Activated CD8-positive, alpha-beta memory T cell treated with anti-CD3 and anti-CD28 coated beads, Interleukin-2, amount 50 U/mL, for 1 hour (primary cell): ENCODE results near the gene SLC25A31.

ENCODE experiments used
- DNase-seq: peaks from one replicate; pipeline ENCODE4 v3.0.0-alpha.2; 2020; ENCODE audit errors: extremely low read depth

SLC25A31 gene

DNA sequence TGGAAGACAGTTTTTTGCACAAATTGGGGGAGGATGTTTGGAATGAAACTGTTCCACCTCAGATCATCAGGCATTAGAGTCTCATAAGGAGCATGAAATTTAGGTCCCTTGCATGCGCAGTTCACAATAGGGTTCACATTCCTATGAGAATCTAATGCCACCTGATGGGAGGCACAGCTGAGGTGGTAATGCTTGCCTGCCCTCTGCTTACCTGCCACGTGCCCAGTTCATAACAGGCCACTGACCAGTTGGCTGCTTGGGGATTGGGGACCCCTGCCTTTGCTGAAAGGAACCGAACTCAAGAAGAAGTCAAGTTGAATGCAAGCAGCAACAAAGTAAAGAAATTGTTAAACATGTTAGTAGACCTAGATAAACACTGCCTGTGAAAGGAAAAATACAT is 47.3 kb downstream of the SLC25A31 start:
- DNase-seq: no peak

DNA sequence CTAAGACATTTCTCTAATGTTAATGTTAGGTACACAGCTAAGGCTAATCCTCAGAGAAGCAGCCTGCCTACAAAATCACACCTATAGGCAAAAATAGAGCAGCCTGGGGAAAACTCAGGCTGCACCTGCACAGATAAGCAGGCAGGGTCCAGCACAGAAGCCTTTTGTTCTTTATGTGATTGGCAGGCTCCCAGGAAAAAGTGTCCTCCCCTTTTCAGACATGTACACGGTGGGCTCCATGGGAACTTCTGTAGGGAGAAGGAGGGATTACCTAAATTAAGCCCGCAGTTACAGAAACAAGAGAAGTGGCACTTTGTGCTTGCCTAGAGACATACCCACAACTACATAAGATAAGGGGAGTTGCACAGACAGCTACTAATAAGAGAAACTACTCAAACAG is 47.9 kb downstream of the SLC25A31 start:
- DNase-seq: no peak

DNA sequence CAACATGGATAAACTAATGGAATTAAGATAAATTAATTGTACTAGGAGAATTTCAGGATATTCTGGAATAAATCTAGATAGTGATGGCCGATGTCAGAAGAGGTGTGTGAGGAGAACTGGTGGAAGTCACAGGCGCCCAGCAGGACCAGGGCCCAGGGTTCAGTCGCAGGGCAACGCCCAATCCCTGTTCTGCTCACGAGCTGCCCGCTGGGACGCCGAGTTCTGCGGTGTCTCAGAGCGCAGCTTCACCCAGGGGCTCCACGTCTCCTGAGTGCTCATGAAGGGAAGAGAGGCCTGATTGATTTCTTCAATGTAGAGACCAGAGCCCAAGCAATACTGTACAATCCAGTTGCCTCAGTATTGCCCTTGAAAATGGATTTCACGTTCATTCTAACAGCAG is 50.4 kb downstream of the SLC25A31 start:
- no peak for DNase-seq

DNA sequence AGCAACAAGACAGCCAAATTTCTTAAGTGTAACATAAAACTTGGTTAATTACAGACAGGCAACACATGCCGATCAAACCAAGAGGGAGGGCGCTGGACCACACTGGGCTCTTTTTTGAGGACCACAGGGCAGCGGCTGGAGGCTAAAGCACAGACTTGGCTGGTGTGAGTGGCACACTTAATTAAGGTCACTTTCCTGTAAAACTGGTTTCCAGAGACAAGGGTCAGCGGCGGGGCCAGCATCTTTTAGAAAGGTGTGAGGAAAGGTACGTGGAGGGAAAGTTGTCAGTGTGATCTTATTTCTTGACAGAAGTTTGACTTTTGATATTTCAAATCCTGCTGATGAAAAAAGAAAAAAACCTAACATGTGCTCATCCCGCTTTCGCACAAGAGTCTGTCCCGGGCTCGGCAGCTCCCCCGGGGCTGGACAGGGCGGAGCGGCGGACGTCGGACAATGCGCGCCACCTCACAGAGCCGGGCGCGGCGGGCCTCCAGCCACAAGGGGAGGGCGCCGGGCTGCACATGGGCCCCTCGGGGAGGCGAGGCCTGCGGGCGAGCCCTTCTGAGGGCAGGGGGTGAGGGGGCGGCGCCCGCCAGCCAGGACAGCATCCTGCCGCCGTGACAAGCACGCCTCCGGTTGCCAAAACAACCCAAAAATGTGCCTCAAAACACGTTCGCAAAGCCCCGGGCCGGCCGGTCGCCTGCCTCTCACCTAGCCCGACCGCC is 51.3 kb downstream of the SLC25A31 start:
- no peak for DNase-seq

DNA sequence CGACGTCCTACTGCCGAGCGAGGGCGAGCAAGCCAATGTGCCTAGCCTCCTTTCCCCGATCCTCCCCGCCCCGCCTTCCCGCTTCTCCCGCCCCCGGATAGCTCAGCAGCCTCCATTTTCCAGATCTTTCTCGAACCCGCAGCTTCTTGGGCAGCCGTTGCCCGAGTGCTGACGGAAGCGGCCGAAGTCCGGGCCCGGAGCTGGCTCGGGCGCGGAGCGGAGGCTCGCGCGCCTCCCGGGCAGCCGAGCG is 51.8 kb downstream of the SLC25A31 start:
- no peak for DNase-seq

DNA sequence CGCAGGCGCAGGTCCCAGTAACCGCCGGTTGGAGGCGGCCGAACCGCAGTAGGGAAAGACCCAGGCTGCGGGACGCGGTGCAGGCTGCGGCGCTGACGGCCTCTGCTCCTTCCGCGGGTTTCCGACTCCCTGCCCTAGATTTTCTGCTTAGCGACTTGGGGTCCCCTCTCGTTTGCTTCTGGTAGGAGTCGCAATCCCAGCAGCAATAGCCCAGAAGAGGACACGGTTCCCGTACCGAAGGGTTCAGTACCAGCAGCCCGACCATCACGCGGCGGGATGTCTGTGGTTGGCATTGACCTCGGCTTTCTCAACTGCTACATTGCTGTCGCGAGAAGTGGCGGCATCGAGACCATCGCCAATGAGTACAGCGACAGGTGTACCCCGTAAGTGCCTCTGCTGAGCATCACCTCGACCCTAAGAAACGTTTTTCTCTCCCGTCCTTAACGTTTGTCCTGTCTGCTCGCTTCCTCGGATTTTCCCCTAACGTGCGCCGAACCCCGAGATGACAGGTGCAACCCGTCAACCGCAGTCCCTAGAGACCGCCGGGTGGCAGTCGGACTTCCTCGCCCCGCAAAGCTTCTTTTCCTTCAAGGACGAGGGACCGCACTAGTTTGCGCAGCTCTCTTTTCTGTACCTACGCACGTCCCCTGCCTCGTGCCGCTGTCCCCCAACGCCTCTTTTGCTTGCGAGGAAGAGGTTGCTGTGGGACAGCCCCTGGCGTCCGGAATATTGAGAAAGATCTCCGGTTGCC is 52.2 kb downstream of the SLC25A31 start, which contains the start of gene HSPA4L:
Gene HSPA4L, plus strand, starts transcription at position 48 of the 751 bp plus-strand sequence. Its CDS starts 229 bp downstream, at position 277.
- no peak for DNase-seq

DNA sequence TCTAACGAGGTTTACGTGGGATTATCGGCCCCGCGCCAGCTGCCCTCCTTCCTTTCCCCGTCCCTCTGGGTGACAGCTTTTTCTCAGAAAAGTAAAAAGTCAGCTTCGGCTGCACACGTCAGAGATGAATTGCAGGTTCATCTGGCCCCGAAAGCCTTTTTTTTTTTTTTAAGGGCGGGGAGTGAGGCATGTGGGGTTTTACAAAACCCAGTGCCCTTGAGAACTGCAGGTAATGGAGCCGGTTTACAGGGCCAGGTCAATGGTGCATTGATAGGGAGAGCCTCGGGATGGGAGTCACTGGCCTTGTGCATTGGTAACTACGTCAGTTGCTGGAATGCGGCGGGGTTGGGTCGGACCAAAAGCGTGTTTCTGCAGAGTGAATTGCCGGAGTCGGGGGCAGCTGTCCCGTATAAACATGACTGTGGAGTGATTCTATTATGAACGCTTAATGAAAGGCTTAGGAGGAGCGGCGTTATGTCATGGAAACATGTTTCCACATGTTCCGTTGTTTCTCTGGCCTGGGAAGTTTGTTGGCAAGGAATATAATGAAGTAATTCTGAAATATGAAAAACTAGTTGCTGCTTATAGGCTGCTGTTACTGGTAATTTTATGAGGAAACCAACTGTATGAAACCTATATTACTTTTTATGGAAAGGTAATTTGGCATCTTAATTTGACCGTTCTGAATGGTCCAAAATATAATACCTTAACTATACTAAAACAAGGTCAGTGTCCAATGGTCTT is 53.0 kb downstream of the SLC25A31 start:
- no peak for DNase-seq

DNA sequence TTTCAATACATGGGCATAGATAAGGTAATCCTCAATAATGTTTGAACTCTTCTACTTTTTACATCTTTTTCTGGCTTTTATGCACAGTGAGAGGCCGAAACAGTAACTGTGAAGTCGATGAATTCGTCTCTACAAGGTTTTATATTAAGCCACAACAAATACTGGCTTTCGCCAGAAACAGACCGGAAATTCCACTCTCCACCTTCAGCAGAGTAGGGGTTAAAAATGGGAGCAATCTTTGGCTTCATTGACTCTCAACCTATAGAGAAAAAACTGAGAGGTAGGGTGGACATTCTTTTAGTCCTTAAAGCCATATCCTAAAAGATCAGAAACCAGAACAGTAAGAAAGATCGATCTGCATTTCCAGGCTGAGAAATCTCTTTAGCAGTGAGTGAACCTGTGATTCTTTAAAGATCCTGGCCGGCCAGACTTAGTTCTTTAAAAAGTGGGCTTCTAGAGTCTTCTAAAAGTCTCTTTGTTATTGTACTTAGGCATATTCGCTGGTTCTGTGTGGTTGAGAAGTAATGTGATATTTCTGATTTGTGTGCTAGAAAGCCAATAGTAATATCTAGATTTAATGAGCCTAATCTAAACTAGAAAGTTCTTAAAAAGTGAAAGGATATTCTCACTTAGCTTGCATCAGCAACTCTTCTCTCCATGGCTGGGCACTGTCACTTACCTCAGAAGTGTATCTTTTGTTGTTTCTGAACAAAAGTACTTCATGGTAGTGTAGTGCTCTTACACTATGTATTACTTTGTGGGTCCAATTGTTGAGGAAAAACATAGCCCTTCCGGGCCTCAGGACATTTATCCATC is 54.0 kb downstream of the SLC25A31 start:
- DNase-seq: no peak

DNA sequence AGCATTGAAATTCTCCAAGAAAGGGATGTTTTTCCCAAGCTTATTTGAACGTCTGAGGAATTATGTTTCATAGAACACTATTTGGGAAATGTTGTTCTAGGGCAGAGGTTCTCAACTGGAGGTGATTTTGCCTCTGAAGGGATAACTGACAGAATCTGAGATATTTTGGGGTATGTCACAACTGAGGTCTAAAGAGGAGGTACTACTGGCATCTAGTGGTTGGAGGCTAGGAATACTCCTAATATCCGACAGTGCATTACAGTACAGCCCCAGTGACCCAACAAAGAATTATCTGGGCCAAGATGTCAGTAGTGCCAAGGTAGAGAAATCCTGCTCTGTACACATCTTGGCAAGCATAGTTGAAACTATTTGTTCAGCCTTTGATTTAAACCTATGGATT is 58.3 kb downstream of the SLC25A31 start:
- DNase-seq: no peak

DNA sequence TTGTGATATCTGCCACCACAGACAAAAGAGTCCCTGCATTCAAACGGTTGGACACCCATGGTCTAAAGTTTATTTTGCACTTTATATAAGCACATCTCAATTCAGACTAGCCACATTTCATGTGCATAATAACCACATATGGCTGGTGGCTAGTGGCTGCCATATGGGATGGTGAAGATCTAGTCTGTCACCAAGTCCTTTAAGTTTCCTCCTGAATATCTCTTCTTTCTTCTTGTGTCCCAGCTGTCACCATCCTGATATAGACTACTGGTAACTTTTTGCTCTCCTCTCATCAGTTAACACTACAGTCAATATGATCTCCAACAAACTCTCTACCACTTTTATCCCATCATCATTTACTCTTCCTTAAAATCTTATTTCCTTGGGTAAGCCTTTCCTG is 61.2 kb downstream of the SLC25A31 start:
- no peak for DNase-seq

DNA sequence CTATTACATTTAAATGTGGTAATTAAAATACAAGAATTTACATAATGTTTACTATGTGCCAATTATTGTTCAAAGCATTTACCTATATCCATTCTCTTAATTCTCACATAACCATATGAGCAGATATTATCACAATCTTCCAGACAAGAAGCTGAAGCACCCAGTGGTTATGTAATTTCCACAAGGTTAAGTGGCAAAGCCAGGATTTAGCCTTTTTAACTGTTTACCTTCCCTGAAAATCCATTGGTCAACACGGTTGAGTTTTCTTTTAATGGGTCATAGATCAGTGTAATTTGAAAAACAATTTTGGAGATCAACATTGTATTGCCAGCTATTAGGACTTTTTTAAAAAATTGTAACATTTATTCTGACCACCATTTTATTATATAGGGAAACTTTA is 63.3 kb downstream of the SLC25A31 start:
- DNase-seq: no peak

DNA sequence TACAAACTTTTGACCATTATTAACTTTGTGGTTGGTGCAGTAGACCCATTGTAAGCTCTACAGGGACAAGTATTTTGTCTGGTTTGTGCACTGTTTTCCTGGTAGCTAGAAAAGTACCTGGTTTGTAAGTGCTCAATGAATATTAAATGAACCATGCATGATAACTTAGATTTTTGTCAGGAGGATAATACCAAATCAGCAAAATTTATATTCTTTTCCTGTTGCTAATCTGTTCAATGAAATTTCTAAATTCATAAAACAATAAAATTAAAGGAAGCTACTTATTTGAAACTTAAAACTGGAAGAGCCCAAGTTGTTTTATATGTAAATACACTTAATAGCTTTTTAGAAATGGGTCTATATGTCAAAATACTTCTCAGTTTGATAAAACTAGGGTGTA is 69.5 kb downstream of the SLC25A31 start:
- DNase-seq: no peak

DNA sequence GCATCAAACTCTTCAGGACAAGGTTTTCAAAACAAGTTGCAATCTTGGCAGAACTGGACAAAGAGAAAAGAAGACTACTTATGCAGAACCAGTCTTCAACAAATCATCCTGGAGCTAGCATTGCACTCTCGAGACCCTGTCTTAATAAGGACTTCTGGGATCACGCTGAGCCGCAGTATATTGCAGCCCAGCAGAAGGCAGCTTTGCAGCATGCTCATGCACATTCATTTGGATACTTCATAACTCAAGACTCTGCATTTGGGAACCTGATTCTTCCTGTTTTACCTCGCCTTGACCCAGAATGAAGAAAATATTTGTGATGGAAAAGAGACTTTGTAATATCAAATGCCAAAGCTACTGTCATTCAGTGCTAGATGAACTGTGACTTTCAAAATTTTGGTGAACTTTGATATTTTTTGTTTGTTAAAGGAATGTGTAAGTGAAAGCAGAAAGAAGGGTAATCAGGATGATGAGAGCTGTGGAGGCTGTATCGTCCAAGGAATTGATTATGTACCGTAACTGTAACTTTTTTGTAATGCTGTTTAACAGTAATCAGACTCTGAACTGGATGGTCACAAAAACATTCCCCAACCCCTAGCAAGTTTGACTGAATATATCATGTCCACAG is 79.1 kb downstream of the SLC25A31 start:
- DNase-seq: no peak

DNA sequence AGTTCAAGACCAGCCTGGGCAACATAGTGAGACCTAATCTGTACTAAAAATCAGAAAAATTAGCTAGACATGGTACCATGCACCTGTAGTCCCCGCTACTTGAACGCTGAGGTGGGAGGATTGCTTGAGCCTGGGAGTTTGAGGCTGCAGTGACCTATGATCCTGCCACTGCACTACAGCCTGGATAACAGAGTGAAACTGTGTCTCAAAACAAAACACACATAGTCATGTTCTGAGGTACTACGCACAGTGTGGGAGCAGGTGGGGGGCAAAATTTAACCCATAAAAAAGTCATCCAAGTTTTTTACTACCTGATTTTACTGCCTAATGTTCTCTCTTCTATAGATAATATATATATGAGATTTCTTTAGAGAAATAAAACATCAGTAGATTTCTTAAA is 80.4 kb downstream of the SLC25A31 start:
- no peak for DNase-seq

DNA sequence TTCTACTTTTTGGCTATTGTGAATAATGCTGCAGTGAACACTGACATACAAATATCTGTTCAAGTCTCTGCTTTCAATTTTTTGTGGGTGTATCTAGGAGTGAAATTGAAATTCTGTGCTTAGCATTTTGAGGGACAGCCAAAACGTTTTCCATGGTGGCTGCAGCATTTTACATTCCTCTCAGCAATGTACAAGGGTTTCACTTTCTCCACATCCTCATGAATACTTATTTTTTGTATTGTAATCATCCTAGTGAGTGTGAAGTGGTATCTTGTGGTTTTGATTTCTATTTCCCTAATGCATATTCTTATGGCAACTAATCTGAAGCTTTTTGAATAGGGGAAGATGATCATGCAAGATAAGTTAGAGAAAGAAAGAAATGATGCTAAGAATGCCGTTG is 92.2 kb downstream of the SLC25A31 start:
- DNase-seq: no peak
